A549 (cell line): ENCODE results near the gene PTPRE.

ENCODE experiments used
- EP300 ChIP-seq, 2 experiments: fragments of >200 bp; sonication (Bioruptor Twin); formaldehyde crosslinking; IDR thresholded peaks; 2 replicates in 1 of 2; 3 replicates in 1 of 2; pipeline ENCODE4 v1.6.1; 2016 to 2017
- FOSB ChIP-seq: fragments of 250-450 bp; sonication (Bioruptor Pico); IDR thresholded peaks from 2 replicates; pipeline ENCODE4 v1.5.0; 2020; ENCODE audit warnings: mild to moderate bottlenecking, moderate library complexity
- HES2 ChIP-seq: fragments of >200 bp; sonication (Bioruptor Twin); formaldehyde crosslinking; IDR thresholded peaks from 2 replicates; pipeline ENCODE4 v1.6.1; 2016
- NPAS2 ChIP-seq: fragments of 250-450 bp; sonication (Bioruptor Pico); IDR thresholded peaks from 2 replicates; pipeline ENCODE4 v1.8.0; 2022; ENCODE audit warnings: mild to moderate bottlenecking, moderate library complexity, borderline replicate concordance
- POLR2A ChIP-seq: IDR thresholded peaks from 2 replicates; pipeline ENCODE4 v1.6.1; 2012; ENCODE audit warnings: mild to moderate bottlenecking, low read length
- RAD21 ChIP-seq, 2 experiments: fragments of >200 bp in 1 of 2; sonication (Bioruptor Twin) in 1 of 2; formaldehyde crosslinking in 1 of 2; IDR thresholded peaks in 1 of 2; conservative IDR thresholded peaks in 1 of 2; 2 replicates in 1 of 2; 3 replicates in 1 of 2; pipeline ENCODE4 v1.6.1; 2012 to 2018; ENCODE audit warnings: inconsistent platforms in 1 of 2
- RNF2 ChIP-seq: fragments of 200-600 bp; sonication (generic); IDR thresholded peaks from 2 replicates; pipeline ENCODE4 v1.6.1; 2016; ENCODE audit warnings: low read depth, mild to moderate bottlenecking, antibody characterized with exemption, moderate library complexity, borderline replicate concordance
- TF ChIP-seq, protein P1 (sequence below): fragments of >200 bp; sonication (Bioruptor Twin); formaldehyde crosslinking; IDR thresholded peaks from 3 replicates; pipeline ENCODE4 v1.5.1; 2016
- TF ChIP-seq, protein P2 (sequence below): fragments of >200 bp; sonication (Bioruptor Twin); formaldehyde crosslinking; IDR thresholded peaks from 3 replicates; pipeline ENCODE4 v1.6.1; 2016

GRCh38 chr10:128007971-128008370 lies 101.1 kb downstream of the PTPRE start:
- TF ChIP-seq, protein P1, sequence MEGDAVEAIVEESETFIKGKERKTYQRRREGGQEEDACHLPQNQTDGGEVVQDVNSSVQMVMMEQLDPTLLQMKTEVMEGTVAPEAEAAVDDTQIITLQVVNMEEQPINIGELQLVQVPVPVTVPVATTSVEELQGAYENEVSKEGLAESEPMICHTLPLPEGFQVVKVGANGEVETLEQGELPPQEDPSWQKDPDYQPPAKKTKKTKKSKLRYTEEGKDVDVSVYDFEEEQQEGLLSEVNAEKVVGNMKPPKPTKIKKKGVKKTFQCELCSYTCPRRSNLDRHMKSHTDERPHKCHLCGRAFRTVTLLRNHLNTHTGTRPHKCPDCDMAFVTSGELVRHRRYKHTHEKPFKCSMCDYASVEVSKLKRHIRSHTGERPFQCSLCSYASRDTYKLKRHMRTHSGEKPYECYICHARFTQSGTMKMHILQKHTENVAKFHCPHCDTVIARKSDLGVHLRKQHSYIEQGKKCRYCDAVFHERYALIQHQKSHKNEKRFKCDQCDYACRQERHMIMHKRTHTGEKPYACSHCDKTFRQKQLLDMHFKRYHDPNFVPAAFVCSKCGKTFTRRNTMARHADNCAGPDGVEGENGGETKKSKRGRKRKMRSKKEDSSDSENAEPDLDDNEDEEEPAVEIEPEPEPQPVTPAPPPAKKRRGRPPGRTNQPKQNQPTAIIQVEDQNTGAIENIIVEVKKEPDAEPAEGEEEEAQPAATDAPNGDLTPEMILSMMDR = no peak
- TF ChIP-seq RAD21 (conservative IDR thresholded peaks at IDR 0.05 in 1 of 2, IDR thresholded peaks at IDR 0.05 in 1 of 2) (no peak), HES2 (no peak), POLR2A (no peak), RNF2 (no peak), EP300 (IDR thresholded peaks at IDR 0.05) (no peak), NPAS2 (CRISPR knock-in tag) (no peak), FOSB (CRISPR knock-in tag) (no peak)
- TF ChIP-seq, protein P2, sequence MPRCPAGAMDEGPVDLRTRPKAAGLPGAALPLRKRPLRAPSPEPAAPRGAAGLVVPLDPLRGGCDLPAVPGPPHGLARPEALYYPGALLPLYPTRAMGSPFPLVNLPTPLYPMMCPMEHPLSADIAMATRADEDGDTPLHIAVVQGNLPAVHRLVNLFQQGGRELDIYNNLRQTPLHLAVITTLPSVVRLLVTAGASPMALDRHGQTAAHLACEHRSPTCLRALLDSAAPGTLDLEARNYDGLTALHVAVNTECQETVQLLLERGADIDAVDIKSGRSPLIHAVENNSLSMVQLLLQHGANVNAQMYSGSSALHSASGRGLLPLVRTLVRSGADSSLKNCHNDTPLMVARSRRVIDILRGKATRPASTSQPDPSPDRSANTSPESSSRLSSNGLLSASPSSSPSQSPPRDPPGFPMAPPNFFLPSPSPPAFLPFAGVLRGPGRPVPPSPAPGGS = no peak
